Measurements from ENCODE around the gene WFDC1. TPM values are rescaled to one million over a fixed set of nuclear protein-coding genes. Genes with fewer than 3 reads are reported as not detected.

The WFDC1 gene
- total and polyA plus RNA-seq, 2 of the 4 experiments (the other 2 are of a cell fraction): 4.7 to 6.8 TPM

GRCh38 chr16:84360748-84361147 is 66.1 kb downstream of the WFDC1 start:
- Histone ChIP-seq H2AK5ac (ENCODE audit: low read depth, low read length) (no peak overlapping the region), H3K9ac (ENCODE audit: low read depth, low read length) (no peak overlapping the region), H2BK20ac (ENCODE audit: low read depth, low read length) (no peak overlapping the region), H2BK120ac (ENCODE audit: low read depth, low read length) (no peak overlapping the region), H3K9me3 (ENCODE audit: control insufficient read depth, insufficient read depth, low read length) (no peaks in the 10 kb centered on the region; the same call in 1 of the 2 replicates), H4K20me1 (ENCODE audit: insufficient read depth, low read length) (peaks cover 2% of the 10 kb centered on the region; the same call in 1 of the 2 replicates), H3K9me1 (ENCODE audit: insufficient read depth, low read length) (no peaks in the 10 kb centered on the region), H3K4me1 (ENCODE audit: control insufficient read depth, insufficient read depth, low read length) (peaks cover 3% of the 10 kb centered on the region; the same call in 1 of the 2 replicates), H4K91ac (ENCODE audit: insufficient read depth, low read depth, low read length) (no peak overlapping the region), H4K8ac (ENCODE audit: low read depth in 2 of 2, low read length in 2 of 2) (no peak overlapping the region), H2BK15ac (ENCODE audit: low read depth, low read length) (no peak overlapping the region), H2AK9ac (replicated peaks; ENCODE audit: low read depth, low read length, poor library complexity) (no peak overlapping the region), H3K14ac (replicated peaks; ENCODE audit: low read depth, low read length) (no peak overlapping the region), H3K18ac (ENCODE audit: low read depth, low read length) (no peak overlapping the region), H3K4me2 (ENCODE audit: low read depth, low read length) (no peak overlapping the region), H3K36me3 (ENCODE audit: control insufficient read depth, insufficient read depth, low read length) (no peaks in the 10 kb centered on the region), H3K79me1 (ENCODE audit: low read depth in 1 of 2, low read length in 2 of 2) (no peaks in the 10 kb centered on the region), H3K4ac (ENCODE audit: low read depth, low read length) (no peak overlapping the region), H3K56ac (ENCODE audit: extremely low read depth, insufficient read depth, low read length) (no peak overlapping the region), H3K23ac (ENCODE audit: low read depth, low read length) (no peak overlapping the region), H2AFZ (replicated peaks; ENCODE audit: low read length, poor library complexity) (no peak overlapping the region), H2BK5ac (ENCODE audit: low read depth, low read length, poor library complexity, severe bottlenecking) (no peak overlapping the region), H3K27ac (ENCODE audit: insufficient read depth, low read length) (no peak overlapping the region), H3K27me3 (ENCODE audit: control insufficient read depth, insufficient read depth, low read length) (peaks cover 56% of the 10 kb centered on the region), H3K4me3 (ENCODE audit: insufficient read depth, low read depth, low read length) (no peak overlapping the region), H4K5ac (ENCODE audit: low read depth, low read length) (no peak overlapping the region)
- no peak for DNase-seq
- WGBS, 2 experiments (ENCODE audit: extremely low coverage in 2 of 2, insufficient read length in 1 of 2): 69% methylated on average over 4 of the region's 4 CpGs; no CpG with 5 or more reads in 1 of the 2 experiments
- in situ Hi-C loops (cut with MboI; ENCODE audit: low sequenced_read_pairs) (no loop called here), intact Hi-C loops (cut with micrococcal nuclease) (no loop called here), dilution Hi-C loops (cut with HindIII; ENCODE audit: low sequenced_read_pairs, unreplicated experiment) (no loop called here)
- CTCF ChIA-PET: no interaction called here
- TF ChIP-seq MXI1 (IDR thresholded peaks at IDR 0.05; ENCODE audit: borderline replicate concordance, low read depth, low read length) (no peak), BHLHE40 (IDR thresholded peaks at IDR 0.05; ENCODE audit: low read depth, low read length) (no peak), CHD1 (IDR thresholded peaks at IDR 0.05; ENCODE audit: low read depth, low read length) (no peak), CTCF (conservative IDR thresholded peaks at IDR 0.05; ENCODE audit: low read depth, low read length) (no peak), RAD21 (IDR thresholded peaks at IDR 0.05; ENCODE audit: low read length) (no peak), ELK1 (IDR thresholded peaks at IDR 0.05; ENCODE audit: borderline replicate concordance, low read depth, low read length) (no peak)
- POLR2A ChIA-PET (ENCODE audit: unreplicated experiment): no interaction called here
- BruUV-seq (replicated peaks): no TSS peak
- no peak for ATAC-seq (ENCODE audit: low read depth)

Measured in IMR-90 (cell line).